Retinal pigment epithelial cell (primary cell): ENCODE data around the gene COL4A2.
A peak's percentile ranks its signal among the peaks of the same experiment; 100 is the strongest.

ENCODE experiments used
- DNase-seq: peaks from one replicate; pipeline ENCODE4 v3.0.0-alpha.2; 2010; ENCODE audit warnings: low read depth
- H3K4me3 ChIP-seq: 2 replicates; pipeline ENCODE4 v1.5.1; 2011; ENCODE audit warnings: mild to moderate bottlenecking, low read length, control low read depth, moderate library complexity
- CTCF ChIP-seq: conservative IDR thresholded peaks from 2 replicates; pipeline ENCODE4 v1.5.1; 2011; ENCODE audit warnings: low read depth, low read length, control low read depth, inconsistent platforms

The COL4A2 gene

GRCh38 chr13:110454956-110455355, 147.9 kb downstream of the COL4A2 start:
- no peak for DNase-seq
- TF ChIP-seq CTCF: no peak
- no peak overlapping the region for H3K4me3 ChIP-seq

GRCh38 chr13:110455444-110455843, 148.4 kb downstream of the COL4A2 start:
- TF ChIP-seq CTCF: no peak
- H3K4me3 ChIP-seq: no peak overlapping the region
- no peak for DNase-seq

GRCh38 chr13:110455941-110456340, 148.9 kb downstream of the COL4A2 start:
- peak; percentile 83 for TF ChIP-seq CTCF
- no peak overlapping the region for H3K4me3 ChIP-seq
- DNase-seq: peak; percentile 38

GRCh38 chr13:110456550-110456949, 149.5 kb downstream of the COL4A2 start:
- no peak overlapping the region for H3K4me3 ChIP-seq
- DNase-seq: no peak
- TF ChIP-seq CTCF: no peak

- no peak for TF ChIP-seq CTCF
- no peak for DNase-seq
- H3K4me3 ChIP-seq: no peak overlapping the region
Measured at GRCh38 chr13:110457361-110457760, 150.3 kb downstream of the COL4A2 start.

- DNase-seq: no peak
- TF ChIP-seq CTCF: no peak
- no peak overlapping the region for H3K4me3 ChIP-seq
Measured at GRCh38 chr13:110458017-110458416, 150.9 kb downstream of the COL4A2 start.

GRCh38 chr13:110458594-110459365, 151.7 kb downstream of the COL4A2 start:
- no peak for TF ChIP-seq CTCF
- H3K4me3 ChIP-seq: no peak overlapping the region
- no peak for DNase-seq
